Measurements from ENCODE around the gene C17orf78. TPM values are rescaled to one million over a fixed set of nuclear protein-coding genes. Genes with fewer than 3 reads are reported as not detected.
A peak's percentile ranks its signal among the peaks of the same experiment; 100 is the strongest.
"Not testable (repeated sequence)": the region's sequence is repeated elsewhere in the genome, so short reads cannot be mapped to it uniquely, and the experiment has no call there.

Gene C17orf78
- total and polyA plus RNA-seq, 7 donors, result 0.06 TPM; not detected in 6

GRCh38 chr17:37340804-37341203 lies 35.0 kb upstream of the C17orf78 start:
- no peak for TF ChIP-seq CTCF (IDR thresholded peaks at IDR 0.05)
- intact Hi-C loops (cut with DNase I), result no loop called here
- DNase-seq (no peak), ATAC-seq (no peak)
- H3K27ac ChIP-seq, result no peak overlapping the region
- no peaks in the 10 kb centered on the region for H3K9me3 ChIP-seq
- H3K36me3 ChIP-seq (ENCODE audit: insufficient read depth in 1 of 2, low read depth in 1 of 2), result peaks cover 0 to 21% of the 10 kb centered on the region in 2 donors
- H3K4me3 ChIP-seq, result no peak overlapping the region
- 83 to 91% (median 83%) methylated on average over 2 of the region's 2 CpGs for WGBS, 3 donors
- H3K27me3 ChIP-seq (ENCODE audit: insufficient read depth in 3 of 3, low read length in 2 of 3), result no peaks in the 10 kb centered on the region
- H3K4me1 ChIP-seq, result no peaks in the 10 kb centered on the region

- no peak overlapping the region for H3K27ac ChIP-seq
- no peak for DNase-seq
- ATAC-seq, result no peak
- H3K27me3 ChIP-seq (ENCODE audit: insufficient read depth in 3 of 3, low read length in 2 of 3), result no peaks in the 10 kb centered on the region
- no peak for TF ChIP-seq CTCF (IDR thresholded peaks at IDR 0.05)
- no peak overlapping the region for H3K4me3 ChIP-seq
- H3K36me3 ChIP-seq (ENCODE audit: insufficient read depth in 1 of 2, low read depth in 1 of 2), result peaks cover 0 to 14% of the 10 kb centered on the region in 2 donors
- 100% methylated on average over 2 of the region's 2 CpGs for WGBS, 3 donors
- intact Hi-C loops (cut with DNase I), result no loop called here
- no peaks in the 10 kb centered on the region for H3K4me1 ChIP-seq
- H3K9me3 ChIP-seq, result no peaks in the 10 kb centered on the region
Observed at GRCh38 chr17:37342589-37342988, 33.2 kb upstream of the C17orf78 start.

DNA sequence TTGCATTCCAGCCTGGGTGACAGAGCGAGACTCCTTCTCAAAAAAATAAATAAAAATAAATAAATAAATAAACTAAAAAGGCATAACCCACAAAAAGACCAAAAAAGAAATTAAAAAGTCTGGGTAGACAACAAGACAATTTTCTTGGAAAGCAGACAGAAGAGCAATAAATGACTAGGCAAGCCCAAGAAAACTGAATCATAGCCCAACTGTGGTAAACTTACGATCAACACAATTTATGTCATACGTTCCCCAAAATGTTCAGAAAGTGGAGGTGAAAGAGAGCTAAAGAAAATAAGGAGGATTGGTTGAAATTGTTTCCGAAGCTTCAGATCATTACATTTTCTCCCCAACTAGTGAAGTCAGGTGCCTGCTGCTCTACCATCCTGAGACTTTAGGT lies 31.3 kb upstream of the C17orf78 start:
- 96 to 98% (median 97%) methylated on average over 4 of the region's 4 CpGs for WGBS, 3 donors
- intact Hi-C loops (cut with DNase I), result no loop called here
- H3K4me1 ChIP-seq, result no peaks in the 10 kb centered on the region
- DNase-seq (no peak), ATAC-seq (no peak)
- H3K27me3 ChIP-seq (ENCODE audit: insufficient read depth in 3 of 3, low read length in 2 of 3), result no peaks in the 10 kb centered on the region
- no peak overlapping the region for H3K27ac ChIP-seq
- peaks cover 0 to 6% of the 10 kb centered on the region in 2 donors for H3K36me3 ChIP-seq (ENCODE audit: insufficient read depth in 1 of 2, low read depth in 1 of 2)
- no peak for TF ChIP-seq CTCF (IDR thresholded peaks at IDR 0.05)
- no peaks in the 10 kb centered on the region for H3K9me3 ChIP-seq
- H3K4me3 ChIP-seq, result no peak overlapping the region

DNA sequence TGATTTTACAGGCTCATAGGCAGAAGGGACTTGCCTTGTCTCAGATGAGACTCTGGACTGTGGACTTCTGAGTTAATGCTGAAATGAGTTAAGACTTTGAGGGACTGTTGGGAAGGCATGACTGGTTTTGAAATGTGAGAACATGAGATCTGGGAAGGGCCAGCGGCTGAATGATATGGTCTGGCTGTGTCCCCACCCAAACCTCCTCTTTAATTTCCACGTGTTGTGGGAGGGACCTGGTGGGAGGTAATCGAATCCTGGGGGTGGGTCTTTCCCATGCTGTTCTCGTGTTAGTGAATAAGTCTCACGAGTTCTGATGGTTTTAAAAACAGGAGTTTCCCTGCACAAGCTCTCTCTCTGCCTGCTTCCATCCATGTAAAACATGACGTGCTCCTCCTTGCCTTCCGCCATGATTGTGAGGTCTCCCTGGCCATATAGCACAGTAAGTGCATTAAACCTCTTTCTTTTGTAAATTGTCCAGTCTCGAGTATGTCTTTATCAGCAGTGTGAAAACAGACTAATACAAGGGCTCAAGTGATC lies 28.9 kb upstream of the C17orf78 start:
- H3K4me3 ChIP-seq; H3K27ac ChIP-seq; intact Hi-C loops (cut with DNase I); ATAC-seq; DNase-seq; H3K27me3 ChIP-seq (ENCODE audit: insufficient read depth in 3 of 3, low read length in 2 of 3); H3K4me1 ChIP-seq; H3K36me3 ChIP-seq (ENCODE audit: insufficient read depth in 1 of 2, low read depth in 1 of 2); H3K9me3 ChIP-seq: not testable (repeated sequence)
- 89 to 92% (median 91%) methylated on average over 8 of the region's 8 CpGs for WGBS, 3 donors

GRCh38 chr17:37356796-37357569 lies 18.8 kb upstream of the C17orf78 start:
- Histone ChIP-seq H3K4me1 (peaks cover 18% of the 10 kb centered on the region), H3K36me3 (ENCODE audit: insufficient read depth in 1 of 2, low read depth in 1 of 2) (peaks cover 0 to 20% of the 10 kb centered on the region in 2 donors), H3K4me3 (peak overlapping the region; percentile 86)
- not testable (repeated sequence) for ATAC-seq; H3K27me3 ChIP-seq (ENCODE audit: insufficient read depth in 3 of 3, low read length in 2 of 3); DNase-seq; H3K9me3 ChIP-seq; H3K27ac ChIP-seq
- intact Hi-C loops (cut with DNase I), result loop anchor here (5.0 kb wide), 1 partner anchor 50 kb away; the partner anchor contains the start of genes ACACA (in 2 of the 2) and TADA2A (in 2 of the 2)
- 80 to 87% (median 81%) methylated on average over 12 of the region's 12 CpGs for WGBS, 3 donors
